Panc1 (cell line): Measurements from ENCODE around the gene SRP19. TPM values are rescaled to one million over a fixed set of nuclear protein-coding genes. Genes with fewer than 3 reads are reported as not detected.
A peak's percentile ranks its signal among the peaks of the same experiment; 100 is the strongest.

Experiments used
- ATAC-seq: fragments of 200-7000 bp; cut with Tn5 transposase; 2 replicates; pipeline ENCODE4 v1.9.1; 2020; ENCODE audit warnings: mild to moderate bottlenecking, moderate library complexity
- BruUV-seq: library from RNA; stranded (reverse); fragments of 400-500 nt; replicated peaks from 2 replicates; lab custom pipeline; 2021; lab: Mats Ljungman, UMichigan
- CTCF ChIA-PET: fragments of 300-600 bp; sonication (Branson Sonifier 250); formaldehyde crosslinking; loops from one replicate; lab custom pipeline; 2022; ENCODE audit warnings: antibody characterized with exemption; lab: Charles Lee
- POLR2A ChIA-PET: fragments of 300-600 bp; sonication (Branson Sonifier 250); formaldehyde crosslinking; loops from one replicate; lab custom pipeline; 2022; ENCODE audit warnings: antibody characterized with exemption; lab: Charles Lee
- DNase-seq: peaks from one replicate; pipeline ENCODE4 v3.0.0-alpha.2; 2010; ENCODE audit warnings: low read depth, low spot score
- H3K27ac ChIP-seq: 2 replicates; pipeline ENCODE4 v1.5.1; 2011; ENCODE audit warnings: mild to moderate bottlenecking, low read length, inconsistent platforms
- H3K27me3 ChIP-seq: fragments of 200-500 bp; sonication (Bioruptor generic); 2 replicates; pipeline ENCODE4 v1.6.0; 2014; ENCODE audit warnings: low read length, inconsistent platforms; ENCODE audit not compliant: control insufficient read depth, insufficient read depth
- H3K36me3 ChIP-seq: fragments of 200-500 bp; sonication (Bioruptor generic); 2 replicates; pipeline ENCODE4 v1.5.1; 2014; ENCODE audit warnings: inconsistent platforms, mild to moderate bottlenecking, low read length, moderate library complexity; ENCODE audit not compliant: control insufficient read depth, insufficient read depth
- H3K4me1 ChIP-seq: 2 replicates; pipeline ENCODE4 v1.5.1; 2011; ENCODE audit warnings: inconsistent platforms, mild to moderate bottlenecking, low read length, moderate library complexity; ENCODE audit not compliant: control insufficient read depth, insufficient read depth
- H3K4me3 ChIP-seq, 2 experiments: 2 replicates each; pipeline ENCODE4 v1.5.1; 2011 to 2012; ENCODE audit warnings: low read depth in 2 of 2, low read length in 2 of 2, mild to moderate bottlenecking in 2 of 2, inconsistent platforms in 1 of 2, moderate library complexity in 1 of 2
- H3K9me3 ChIP-seq: fragments of 200-500 bp; sonication (Bioruptor generic); 2 replicates; pipeline ENCODE4 v1.5.1; 2014; ENCODE audit warnings: low read depth, mild to moderate bottlenecking, inconsistent platforms, low read length, moderate library complexity; ENCODE audit not compliant: control insufficient read depth, insufficient read depth
- CTCF ChIP-seq: fragments of 450-650 bp; IDR thresholded peaks from 2 replicates; pipeline ENCODE4 v1.5.1; 2017; ENCODE audit warnings: mild to moderate bottlenecking
- POLR2AphosphoS5 ChIP-seq: IDR thresholded peaks from 2 replicates; pipeline ENCODE4 v1.6.1; 2012; ENCODE audit warnings: mild to moderate bottlenecking, low read depth, low read length, moderate library complexity
- SIN3A ChIP-seq: IDR thresholded peaks from 2 replicates; pipeline ENCODE4 v1.6.1; 2012; ENCODE audit warnings: low read depth, mild to moderate bottlenecking, low read length, moderate library complexity, borderline replicate concordance; ENCODE audit not compliant: insufficient read depth
- TCF7L2 ChIP-seq: IDR thresholded peaks from 2 replicates; pipeline ENCODE4 v1.6.1; 2011; ENCODE audit warnings: mild to moderate bottlenecking, low read depth, low read length, inconsistent platforms
- in situ Hi-C: cut with HindIII; loops from 2 replicates; pipeline ENCODE4 v1.10.0; 2016; ENCODE audit warnings: low sequenced_read_pairs, low pct_unique_long_range_greater_than_20kb
- intact Hi-C: fragments of 100-400 bp; cut with micrococcal nuclease; formaldehyde crosslinking; loops from one replicate; pipeline ENCODE4 v1.10.0; 2022; ENCODE audit not compliant: unreplicated experiment
- total RNA-seq: library from RNA; stranded (reverse); gene quantifications from one replicate; pipeline ENCODE4 v1.2.1, GENCODE V29; 2021; ENCODE audit not compliant: unreplicated experiment
- TF ChIP-seq, protein P1 (sequence below), 2 experiments: IDR thresholded peaks; 2 replicates each; pipeline ENCODE4 v1.6.1; 2011 to 2012; ENCODE audit warnings: low read depth in 2 of 2, control low read depth in 1 of 2, low read length in 1 of 2, mild to moderate bottlenecking in 1 of 2, moderate library complexity in 1 of 2; ENCODE audit not compliant: insufficient read depth in 1 of 2

Gene SRP19
- total RNA-seq, 1 experiment from 2014 or later, result 55.8 TPM

GRCh38 chr5:112866739-112867138, 5.7 kb downstream of the SRP19 start:
- no peak for TF ChIP-seq SIN3A
- no peak for TF ChIP-seq CTCF
- no peak for TF ChIP-seq TCF7L2
- TF ChIP-seq, protein P1, sequence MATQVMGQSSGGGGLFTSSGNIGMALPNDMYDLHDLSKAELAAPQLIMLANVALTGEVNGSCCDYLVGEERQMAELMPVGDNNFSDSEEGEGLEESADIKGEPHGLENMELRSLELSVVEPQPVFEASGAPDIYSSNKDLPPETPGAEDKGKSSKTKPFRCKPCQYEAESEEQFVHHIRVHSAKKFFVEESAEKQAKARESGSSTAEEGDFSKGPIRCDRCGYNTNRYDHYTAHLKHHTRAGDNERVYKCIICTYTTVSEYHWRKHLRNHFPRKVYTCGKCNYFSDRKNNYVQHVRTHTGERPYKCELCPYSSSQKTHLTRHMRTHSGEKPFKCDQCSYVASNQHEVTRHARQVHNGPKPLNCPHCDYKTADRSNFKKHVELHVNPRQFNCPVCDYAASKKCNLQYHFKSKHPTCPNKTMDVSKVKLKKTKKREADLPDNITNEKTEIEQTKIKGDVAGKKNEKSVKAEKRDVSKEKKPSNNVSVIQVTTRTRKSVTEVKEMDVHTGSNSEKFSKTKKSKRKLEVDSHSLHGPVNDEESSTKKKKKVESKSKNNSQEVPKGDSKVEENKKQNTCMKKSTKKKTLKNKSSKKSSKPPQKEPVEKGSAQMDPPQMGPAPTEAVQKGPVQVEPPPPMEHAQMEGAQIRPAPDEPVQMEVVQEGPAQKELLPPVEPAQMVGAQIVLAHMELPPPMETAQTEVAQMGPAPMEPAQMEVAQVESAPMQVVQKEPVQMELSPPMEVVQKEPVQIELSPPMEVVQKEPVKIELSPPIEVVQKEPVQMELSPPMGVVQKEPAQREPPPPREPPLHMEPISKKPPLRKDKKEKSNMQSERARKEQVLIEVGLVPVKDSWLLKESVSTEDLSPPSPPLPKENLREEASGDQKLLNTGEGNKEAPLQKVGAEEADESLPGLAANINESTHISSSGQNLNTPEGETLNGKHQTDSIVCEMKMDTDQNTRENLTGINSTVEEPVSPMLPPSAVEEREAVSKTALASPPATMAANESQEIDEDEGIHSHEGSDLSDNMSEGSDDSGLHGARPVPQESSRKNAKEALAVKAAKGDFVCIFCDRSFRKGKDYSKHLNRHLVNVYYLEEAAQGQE (IDR thresholded peaks at IDR 0.05; ENCODE audit: insufficient read depth in 1 of 2, low read depth in 2 of 2, low read length in 1 of 2), result no peak
- no peak for TF ChIP-seq POLR2AphosphoS5
- Histone ChIP-seq H3K27me3 (no peaks in the 10 kb centered on the region), H3K4me1 (peaks cover 10% of the 10 kb centered on the region), H3K36me3 (peaks cover 22% of the 10 kb centered on the region), H3K27ac (no peak overlapping the region), H3K9me3 (no peaks in the 10 kb centered on the region), H3K4me3 (no peak overlapping the region)
- ATAC-seq, result no peak
- ChIA-PET CTCF (no interaction called here), POLR2A (interaction anchor here (0.7 kb wide), 1 partner anchor 541 kb away, joined by 3 read pairs; no protein-coding TSS in a partner anchor)
- DNase-seq, result no peak
- BruUV-seq, result no TSS peak
- in situ Hi-C loops, result no loop called here
- intact Hi-C loops, result no loop called here

DNA sequence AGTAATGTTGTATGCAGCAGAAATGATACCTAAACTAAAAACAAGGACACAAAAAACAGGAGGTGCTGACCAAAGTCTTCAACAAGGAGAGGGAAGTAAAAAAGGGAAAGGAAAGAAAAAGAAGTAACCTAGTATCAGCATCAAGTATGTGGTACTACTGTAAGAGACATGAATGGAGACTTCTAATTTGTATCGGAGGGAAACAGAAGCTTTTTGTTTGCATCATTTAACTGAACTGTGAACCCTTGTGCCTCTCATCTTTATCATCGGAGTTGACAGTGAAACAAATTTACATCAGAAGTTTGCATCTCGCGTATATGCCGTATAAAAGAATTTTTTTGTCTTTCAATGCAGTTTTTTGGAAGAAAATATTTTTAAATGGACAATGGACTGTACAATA, 6.3 kb downstream of the SRP19 start:
- CTCF ChIA-PET, result no interaction called here
- in situ Hi-C loops, result no loop called here
- peaks cover 10% of the 10 kb centered on the region for H3K4me1 ChIP-seq

More for the DNA sequence above, 6.3 kb downstream of the SRP19 start:
- POLR2A ChIA-PET, result interaction anchor here (0.7 kb wide), 1 partner anchor 542 kb away, joined by 3 read pairs; no protein-coding TSS in a partner anchor
- no peak for ATAC-seq
- no peak for TF ChIP-seq TCF7L2
- no peak for TF ChIP-seq CTCF
- TF ChIP-seq, protein P1 (IDR thresholded peaks at IDR 0.05; ENCODE audit: insufficient read depth in 1 of 2, low read depth in 2 of 2, low read length in 1 of 2), result no peak
- TF ChIP-seq SIN3A, result no peak
- TF ChIP-seq POLR2AphosphoS5, result no peak
- H3K27me3 ChIP-seq, result no peaks in the 10 kb centered on the region
- no peaks in the 10 kb centered on the region for H3K9me3 ChIP-seq
- no peak overlapping the region for H3K27ac ChIP-seq
- H3K36me3 ChIP-seq, result peaks cover 22% of the 10 kb centered on the region
- no peak for DNase-seq
- intact Hi-C loops, result no loop called here
- BruUV-seq, result TSS peak; percentile 25
- no peak overlapping the region for H3K4me3 ChIP-seq
